HG03060 (cell line): Measurements from ENCODE around the gene UBE2O.

Source experiments
- ATAC-seq: cut with Tn5 transposase; IDR thresholded peaks from one replicate; pipeline ENCODE4 v1.9.1; 2021; ENCODE audit warnings: low read depth, moderate number of reproducible peaks; ENCODE audit not compliant: unreplicated experiment

Gene UBE2O

DNA sequence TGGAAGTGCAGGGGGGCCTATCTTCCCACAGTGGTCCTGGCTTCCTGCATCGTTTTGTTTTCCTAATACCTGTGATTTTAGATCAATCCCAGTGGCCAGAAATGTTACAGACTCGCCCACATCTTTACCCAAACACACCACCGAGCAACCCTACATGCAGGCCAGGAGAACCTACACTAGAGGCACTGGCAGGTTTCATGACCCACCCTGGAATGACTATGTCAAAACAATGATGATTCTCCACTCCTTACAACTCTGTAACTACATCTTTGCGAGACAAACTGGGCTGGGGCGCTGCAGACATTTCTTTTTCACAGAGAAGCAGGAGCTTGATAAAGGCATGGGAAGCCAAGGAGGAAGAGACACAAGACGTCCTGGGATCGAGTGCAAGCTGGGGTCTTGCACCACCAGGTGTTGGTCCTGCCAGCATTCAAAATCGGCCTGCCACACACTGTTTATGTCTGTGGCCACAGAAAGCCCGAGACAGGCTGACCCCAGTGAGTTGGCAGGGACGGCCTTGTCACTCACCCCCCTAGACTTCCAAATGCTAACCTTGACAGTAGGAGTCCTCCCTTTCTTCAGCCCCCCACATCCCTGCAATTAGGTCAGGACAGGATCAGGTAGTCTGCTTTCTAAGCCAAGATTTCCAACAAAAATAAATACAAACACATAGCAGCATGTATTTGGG is 32.5 kb downstream of the UBE2O start:
- ATAC-seq: no peak

DNA sequence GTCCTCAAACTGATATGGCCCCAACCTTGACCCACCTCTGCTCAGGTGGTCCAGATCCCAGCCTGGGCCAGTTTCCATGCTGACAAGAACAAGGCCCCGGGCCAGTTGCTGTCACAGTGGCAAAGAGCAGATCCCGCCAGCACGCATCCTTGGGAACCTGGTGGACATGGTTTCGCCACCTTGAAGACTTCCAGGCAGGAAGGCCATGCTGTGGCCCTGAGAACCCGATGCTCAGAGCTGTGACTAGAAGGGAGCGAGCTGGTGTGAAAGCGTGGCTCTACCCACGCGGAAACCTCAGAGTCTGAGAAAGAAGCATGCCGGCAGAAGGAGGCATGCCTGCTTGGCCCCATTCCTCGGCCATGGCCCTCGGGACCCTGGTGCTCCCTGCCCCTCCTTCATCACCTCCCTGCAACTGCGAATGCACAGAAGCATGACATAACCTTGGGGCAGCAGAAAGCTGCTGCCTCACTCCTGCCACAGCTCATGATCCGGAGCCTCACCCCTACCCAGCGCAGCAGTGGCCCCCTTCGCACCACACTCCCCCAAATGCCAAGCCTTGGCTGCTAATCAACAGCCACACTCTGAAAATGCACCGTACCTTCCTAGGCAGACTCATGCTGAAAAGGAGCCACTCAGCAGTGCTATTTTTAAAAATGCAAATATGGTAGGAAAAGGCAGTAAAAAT is 33.2 kb downstream of the UBE2O start:
- no peak for ATAC-seq

DNA sequence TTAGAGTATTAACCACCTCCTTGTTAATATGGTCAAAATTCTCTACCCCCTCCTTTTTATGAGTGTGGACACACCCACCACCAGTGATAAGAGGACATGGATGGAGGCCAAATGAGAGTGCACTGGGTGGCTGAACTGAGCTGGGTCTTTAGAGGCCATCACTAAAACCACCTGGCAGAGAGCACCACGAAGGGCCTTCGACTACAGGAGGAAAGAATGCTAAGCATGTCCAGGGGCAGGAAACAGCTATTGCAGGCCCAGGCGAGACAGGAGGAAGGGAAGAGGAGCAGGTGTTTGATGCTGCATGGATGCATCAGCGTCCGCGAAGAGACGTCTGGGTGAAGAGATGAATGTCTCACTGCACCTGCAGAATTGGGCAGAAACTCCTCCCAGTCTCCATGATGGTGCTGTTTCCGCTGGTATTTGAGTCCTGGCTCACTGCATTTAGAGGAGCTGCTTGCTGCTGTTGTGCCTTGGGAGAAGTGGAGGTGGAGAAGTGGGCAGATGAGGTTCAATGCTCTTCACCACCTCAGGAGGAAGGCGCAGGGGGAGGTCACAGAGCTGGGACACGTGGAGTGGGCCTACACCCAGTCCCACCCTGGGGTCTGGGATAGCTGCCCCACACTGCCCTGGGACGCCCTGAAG is 35.3 kb downstream of the UBE2O start:
- no peak for ATAC-seq

GRCh38 chr17:76416899-76417298 is 36.1 kb downstream of the UBE2O start:
- no peak for ATAC-seq

DNA sequence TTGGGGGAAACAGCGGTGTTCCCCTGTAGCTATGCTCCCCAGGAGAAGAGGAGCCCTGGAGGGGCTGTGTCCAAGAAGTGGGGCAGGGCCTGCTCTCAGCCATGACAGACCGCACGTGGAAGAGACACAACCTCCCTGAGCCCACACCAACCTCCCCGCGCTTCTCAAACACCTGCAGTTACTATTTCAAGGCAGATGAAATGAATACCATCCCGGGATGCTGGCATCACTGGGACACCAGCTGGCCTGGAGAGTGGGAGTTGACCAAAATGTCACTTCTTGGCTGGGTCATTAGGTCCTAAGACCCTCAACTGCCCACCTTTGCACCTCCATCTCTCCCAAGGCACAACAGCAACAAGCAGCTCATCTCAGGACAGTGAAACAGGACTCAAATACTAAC is 36.5 kb downstream of the UBE2O start:
- no peak for ATAC-seq

GRCh38 chr17:76415786-76416185 is 37.2 kb downstream of the UBE2O start:
- no peak for ATAC-seq

DNA sequence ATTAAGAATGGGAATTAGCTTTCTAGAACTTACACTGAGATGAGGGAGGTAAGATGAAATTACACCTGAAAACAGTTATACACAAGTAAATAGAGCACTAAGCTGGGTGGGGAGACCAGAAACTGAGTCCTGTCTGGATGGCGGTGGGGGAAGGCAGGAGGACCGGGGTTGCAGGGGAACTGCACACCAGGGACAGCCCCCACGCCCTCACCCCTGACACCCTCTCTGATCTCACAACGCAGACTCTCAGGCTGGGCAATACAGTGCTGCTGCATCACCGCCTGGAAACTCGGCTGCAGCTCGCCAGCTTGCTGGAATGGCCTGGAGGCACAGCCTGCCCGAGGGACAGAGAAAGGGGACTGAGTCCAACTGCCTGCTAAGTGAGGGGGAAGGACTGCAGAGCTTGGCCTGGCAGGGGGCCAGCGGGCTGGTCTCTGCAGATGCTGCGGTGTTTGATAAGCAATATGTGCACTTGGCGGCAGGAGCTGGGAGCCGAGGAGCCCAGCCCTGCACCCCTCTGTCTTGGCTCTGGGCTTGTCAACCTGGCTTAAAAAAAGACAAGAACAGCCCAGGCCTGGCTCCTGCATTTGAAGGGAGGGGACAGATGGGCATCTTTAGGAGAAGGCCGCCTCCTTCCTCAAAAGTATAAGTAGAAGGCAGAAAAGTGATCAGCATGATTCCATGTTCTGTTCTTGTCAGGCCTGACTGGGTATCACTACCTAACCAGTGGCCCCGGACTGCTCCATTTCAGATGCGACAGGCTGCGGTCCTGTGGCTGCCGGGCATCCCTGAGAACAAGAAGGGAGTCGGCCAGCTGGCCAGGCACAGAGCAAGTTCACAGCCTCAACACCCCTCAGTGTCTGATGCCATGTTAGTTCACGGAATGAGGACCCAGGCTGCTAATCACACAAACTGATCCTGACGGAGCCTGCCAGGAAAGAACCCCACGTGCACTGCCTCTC is 38.3 kb downstream of the UBE2O start:
- no peak for ATAC-seq

- ATAC-seq: no peak
Observed at GRCh38 chr17:76411247-76411646, 41.7 kb downstream of the UBE2O start.

DNA sequence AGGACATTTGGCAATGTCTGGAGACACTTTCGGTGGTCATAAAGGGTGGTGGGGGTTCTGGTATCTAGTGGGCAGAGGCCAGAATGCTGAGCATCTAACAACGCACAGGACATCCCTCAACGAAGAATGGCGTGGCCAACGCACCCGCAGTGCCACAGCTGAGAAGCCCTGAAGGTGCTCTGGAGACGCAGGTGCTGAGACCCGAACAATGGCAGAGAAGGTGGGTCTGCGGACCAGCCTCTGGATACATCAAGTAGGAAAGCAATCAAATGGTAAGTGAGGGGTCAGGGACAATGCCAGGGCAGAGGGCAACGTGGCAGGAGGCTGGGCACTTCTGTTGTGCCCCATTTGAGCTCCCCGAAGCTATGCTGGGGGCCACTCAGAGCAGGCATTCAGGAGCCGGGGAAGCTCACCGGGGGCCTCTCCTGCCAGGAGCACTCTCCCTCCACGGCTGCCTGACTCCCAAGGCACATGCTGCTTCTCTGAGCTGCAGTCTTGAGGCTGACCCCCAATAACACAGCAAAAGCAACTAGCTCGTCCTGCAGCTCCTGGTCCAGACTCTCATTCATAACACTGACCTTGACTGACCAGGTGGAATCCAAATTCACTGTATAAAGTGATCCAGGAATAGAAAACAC is 42.5 kb downstream of the UBE2O start:
- no peak for ATAC-seq

DNA sequence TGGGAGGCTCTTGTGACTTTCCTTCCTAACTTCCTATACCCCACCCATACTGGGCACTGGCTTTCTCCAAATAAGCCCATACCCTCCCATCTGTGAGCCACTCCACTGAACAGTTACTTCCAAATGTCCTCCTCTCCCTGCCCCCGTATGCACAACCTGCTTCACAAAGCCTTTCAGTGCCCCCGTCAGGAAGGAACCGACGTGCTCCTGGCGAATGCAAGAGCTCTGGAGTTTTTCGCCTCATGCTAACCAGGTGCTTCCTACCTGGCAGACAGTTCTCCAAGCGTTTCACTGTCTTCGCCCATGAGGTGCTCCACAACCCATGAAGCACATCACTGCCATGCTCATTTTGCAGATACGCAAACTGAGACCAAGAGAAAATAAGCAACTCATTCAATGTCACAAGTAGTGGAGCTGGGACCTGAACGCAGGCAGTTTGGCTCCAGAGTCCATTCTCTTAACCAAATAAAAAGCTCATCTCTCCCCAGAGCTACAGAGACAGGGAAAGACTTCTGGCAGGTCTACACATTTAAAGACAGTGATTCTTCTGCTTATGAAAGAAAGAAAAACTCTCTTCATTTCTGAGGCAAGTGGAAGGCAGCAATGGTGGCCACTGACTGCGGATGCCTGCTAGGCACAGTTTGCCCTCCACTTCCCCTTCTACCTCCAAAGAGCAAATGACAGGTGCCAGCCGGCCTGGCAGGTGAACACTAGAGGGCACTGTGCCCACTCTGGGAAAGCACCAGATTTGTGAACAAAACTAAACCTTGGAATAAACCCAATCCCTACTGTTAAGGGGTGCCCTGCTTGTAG is 44.7 kb downstream of the UBE2O start:
- no peak for ATAC-seq

GRCh38 chr17:76407509-76407908 is 45.4 kb downstream of the UBE2O start:
- no peak for ATAC-seq

DNA sequence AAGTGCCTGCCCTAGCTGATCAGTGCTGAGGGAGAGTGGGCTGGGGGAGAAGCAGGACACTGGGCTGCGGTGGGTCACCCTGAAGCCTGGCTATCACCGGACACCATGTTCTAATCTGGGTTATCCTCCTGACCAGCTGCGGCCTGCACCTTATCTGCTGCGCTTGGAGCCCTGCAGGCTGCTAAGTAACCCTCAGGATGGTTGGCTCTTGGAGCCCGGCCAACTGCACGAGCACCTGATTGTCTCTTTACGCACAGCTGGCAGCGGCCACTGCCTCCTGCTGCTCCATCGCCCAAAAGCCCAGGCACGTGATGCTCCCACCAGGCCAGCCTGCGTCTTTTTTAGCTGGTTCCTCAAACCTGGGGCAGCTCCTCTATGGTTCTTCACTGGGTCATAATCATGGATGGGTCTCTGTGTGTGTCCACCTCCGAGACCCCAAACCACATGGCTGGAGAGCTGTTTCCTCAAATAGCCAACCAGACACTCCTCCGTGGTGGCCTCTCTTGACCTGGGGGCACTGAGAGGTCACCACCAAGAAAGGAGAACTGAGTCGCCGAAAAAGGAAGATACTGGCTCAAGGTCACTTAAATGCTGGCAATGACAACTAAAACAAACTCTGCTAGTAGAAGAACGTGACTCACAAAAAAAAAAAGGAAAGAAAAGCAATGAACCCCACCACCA is 46.8 kb downstream of the UBE2O start:
- ATAC-seq: no peak

DNA sequence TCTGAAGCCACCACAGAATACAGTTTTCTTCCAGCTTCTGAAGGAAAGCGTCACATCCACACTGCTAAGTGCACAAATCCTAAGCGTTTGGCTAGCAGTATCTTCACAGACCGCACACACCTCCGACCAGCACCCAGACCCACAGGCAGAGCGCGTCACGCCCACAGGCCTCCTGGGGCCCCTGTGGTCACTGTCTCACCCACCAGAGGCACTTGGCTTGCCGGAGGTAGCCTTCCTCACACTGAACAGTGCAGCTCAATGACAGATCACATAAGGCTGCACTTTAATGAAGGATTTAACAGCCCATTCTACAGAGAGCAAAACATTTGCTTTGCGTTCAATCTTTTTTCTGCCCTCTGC is 47.4 kb downstream of the UBE2O start:
- ATAC-seq: no peak

DNA sequence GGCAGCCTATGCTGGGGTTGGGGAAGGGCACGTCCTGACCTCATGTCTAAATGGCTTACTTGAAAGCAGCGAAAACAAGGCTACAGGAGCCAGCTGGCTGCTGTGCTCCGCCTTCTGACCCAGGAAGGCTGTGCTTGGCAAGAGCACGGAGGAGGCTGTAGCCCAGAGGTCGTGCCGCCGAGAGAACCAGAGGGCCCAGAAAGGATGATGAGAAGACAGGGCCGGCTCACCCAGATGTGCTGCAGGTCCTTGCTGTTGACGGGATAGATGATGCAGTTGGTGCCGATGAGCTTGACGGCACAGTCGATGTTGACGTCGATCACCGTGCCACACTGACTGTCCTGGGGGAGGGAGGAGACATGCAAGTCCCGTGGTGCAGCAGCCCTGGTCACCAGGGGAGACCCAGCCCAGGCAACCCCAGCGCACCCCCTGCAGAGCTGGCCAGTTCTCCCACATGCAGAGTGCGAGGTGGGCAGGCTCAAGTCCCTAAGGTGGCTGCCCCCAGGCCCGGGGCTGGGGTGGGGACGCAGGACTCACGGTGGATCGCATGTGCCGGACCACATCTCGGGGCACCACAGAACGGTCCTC is 47.9 kb downstream of the UBE2O start:
- ATAC-seq: no peak

GRCh38 chr17:76404256-76404655 is 48.7 kb downstream of the UBE2O start:
- ATAC-seq: no peak

- ATAC-seq: no peak
Observed at GRCh38 chr17:76402711-76403110, 50.2 kb downstream of the UBE2O start.

DNA sequence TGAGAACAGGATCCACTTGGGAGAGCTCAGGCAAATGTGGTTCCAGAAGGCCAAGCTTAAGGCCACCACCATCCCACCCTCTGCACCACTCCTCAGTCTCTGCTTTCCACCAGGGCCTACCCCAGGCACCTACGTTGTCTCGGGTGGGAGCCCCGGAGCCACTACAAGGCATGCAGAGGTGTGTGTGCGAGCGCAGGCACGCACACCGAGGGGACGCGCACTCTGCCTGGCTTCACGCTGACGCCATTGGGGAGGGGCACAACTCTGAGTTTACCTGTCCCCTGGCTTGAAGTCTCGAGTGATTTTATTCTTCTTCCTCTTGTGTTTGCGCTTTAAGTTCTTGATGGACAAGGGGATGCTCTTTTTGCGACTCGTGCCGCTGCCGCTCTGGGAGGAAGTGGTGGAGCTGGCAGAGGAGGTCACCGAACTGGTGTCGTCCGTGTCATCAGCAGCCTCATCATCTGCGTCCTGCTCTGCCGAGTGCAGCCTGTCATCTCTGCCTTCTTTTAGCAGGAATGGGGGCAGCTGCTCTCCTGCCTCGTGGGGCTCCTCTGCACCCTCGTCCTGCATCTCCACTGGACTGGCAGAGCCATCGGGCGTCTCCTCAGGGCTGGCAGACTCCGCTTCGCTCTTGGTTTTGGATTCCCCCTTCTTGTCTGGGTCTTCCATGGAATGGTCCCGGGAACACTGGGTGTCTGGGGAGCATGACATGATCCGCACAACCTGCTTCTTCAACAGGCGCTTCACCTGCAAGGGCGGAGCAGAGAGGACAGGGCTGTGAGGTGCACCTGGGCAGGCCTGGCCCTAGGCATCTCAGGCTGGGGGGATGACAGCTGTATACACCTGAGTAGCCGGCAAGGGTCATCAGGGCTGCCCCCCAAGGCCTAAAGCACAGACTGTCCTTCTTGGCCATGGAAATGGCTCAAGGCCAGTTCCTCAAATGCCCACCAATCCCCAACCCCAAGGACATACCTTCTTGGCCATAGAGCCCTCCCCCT is 53.5 kb downstream of the UBE2O start:
- ATAC-seq: no peak
